ENCODE results near the gene CCL3. TPM values are rescaled to one million over a fixed set of nuclear protein-coding genes. Genes with fewer than 3 reads are reported as not detected.

CCL3 gene
- polyA plus RNA-seq, 3 donors, result 161 to 328 (median 190) TPM

GRCh38 chr17:36120221-36120620 is 30.3 kb upstream of the CCL3 start:
- no peak for DNase-seq
- Histone ChIP-seq H3K36me3 (replicated peaks in 1 of 2; ENCODE audit: control insufficient read depth in 1 of 2, insufficient read depth in 2 of 2, low read length in 2 of 2) (no peaks in the 10 kb centered on the region), H3K27ac (ENCODE audit: low read depth in 1 of 2, low read length in 2 of 2) (no peak overlapping the region), H3K79me2 (ENCODE audit: insufficient read depth, low read length) (no peaks in the 10 kb centered on the region), H3K9me3 (replicated peaks in 1 of 2; ENCODE audit: control insufficient read depth in 1 of 2, insufficient read depth in 1 of 2, low read length in 2 of 2) (peaks cover 5 to 6% of the 10 kb centered on the region in 2 donors), H3K4me3 (replicated peaks in 1 of 3; ENCODE audit: low read depth in 2 of 3, low read length in 3 of 3) (no peak overlapping the region), H3K27me3 (ENCODE audit: control insufficient read depth in 2 of 2, insufficient read depth in 2 of 2, low read length in 2 of 2) (no peaks in the 10 kb centered on the region), H4K20me1 (ENCODE audit: insufficient read depth, low read length) (no peaks in the 10 kb centered on the region), H3K9ac (ENCODE audit: insufficient read depth, low read length, poor library complexity, severe bottlenecking) (no peak overlapping the region), H3K4me2 (replicated peaks; ENCODE audit: extremely low read depth, low read length, poor library complexity, severe bottlenecking) (no peak overlapping the region), H2AFZ (ENCODE audit: insufficient read depth, low read depth, low read length, poor library complexity, severe bottlenecking) (no peak overlapping the region), H3K4me1 (ENCODE audit: control insufficient read depth in 1 of 2, insufficient read depth in 2 of 2, low read length in 2 of 2) (no peaks in the 10 kb centered on the region)
- no peak overlapping the region for H3K4me3 Mint-ChIP-seq
- no peak for TF ChIP-seq CTCF (IDR thresholded peaks at IDR 0.05)
- H3K27me3 Mint-ChIP-seq (ENCODE audit: low read depth in 3 of 3), result peaks cover 0 to 3% (median 2%) of the 10 kb centered on the region in 3 donors
- WGBS (ENCODE audit: insufficient coverage), result no CpG with 5 or more reads among the region's 3 CpGs
- H3K27ac Mint-ChIP-seq, result no peak overlapping the region
- peaks cover 3 to 14% (median 6%) of the 10 kb centered on the region in 7 donors for H3K9me3 Mint-ChIP-seq
- peaks cover under 1% of the 10 kb centered on the region for H3K4me1 Mint-ChIP-seq
- no peaks in the 10 kb centered on the region for H3K36me3 Mint-ChIP-seq
- intact Hi-C loops (cut with micrococcal nuclease), result no loop called here

- H3K4me1 Mint-ChIP-seq, result peaks cover 1% of the 10 kb centered on the region
- Histone ChIP-seq H3K4me3 (replicated peaks in 1 of 3; ENCODE audit: low read depth in 2 of 3, low read length in 3 of 3) (no peak overlapping the region), H3K79me2 (ENCODE audit: insufficient read depth, low read length) (no peaks in the 10 kb centered on the region), H3K4me2 (replicated peaks; ENCODE audit: extremely low read depth, low read length, poor library complexity, severe bottlenecking) (no peak overlapping the region), H4K20me1 (ENCODE audit: insufficient read depth, low read length) (no peaks in the 10 kb centered on the region), H3K27ac (ENCODE audit: low read depth in 1 of 2, low read length in 2 of 2) (no peak overlapping the region), H3K36me3 (replicated peaks in 1 of 2; ENCODE audit: control insufficient read depth in 1 of 2, insufficient read depth in 2 of 2, low read length in 2 of 2) (no peaks in the 10 kb centered on the region), H3K9me3 (replicated peaks in 1 of 2; ENCODE audit: control insufficient read depth in 1 of 2, insufficient read depth in 1 of 2, low read length in 2 of 2) (no peaks in the 10 kb centered on the region), H2AFZ (ENCODE audit: insufficient read depth, low read depth, low read length, poor library complexity, severe bottlenecking) (no peak overlapping the region), H3K9ac (ENCODE audit: insufficient read depth, low read length, poor library complexity, severe bottlenecking) (no peak overlapping the region), H3K4me1 (ENCODE audit: control insufficient read depth in 1 of 2, insufficient read depth in 2 of 2, low read length in 2 of 2) (no peaks in the 10 kb centered on the region), H3K27me3 (ENCODE audit: control insufficient read depth in 2 of 2, insufficient read depth in 2 of 2, low read length in 2 of 2) (no peaks in the 10 kb centered on the region)
- peaks cover 0 to 4% (median 4%) of the 10 kb centered on the region in 3 donors for H3K27me3 Mint-ChIP-seq (ENCODE audit: low read depth in 3 of 3)
- H3K4me3 Mint-ChIP-seq, result no peak overlapping the region
- no peak for TF ChIP-seq CTCF (IDR thresholded peaks at IDR 0.05)
- H3K36me3 Mint-ChIP-seq, result no peaks in the 10 kb centered on the region
- no peak overlapping the region for H3K27ac Mint-ChIP-seq
- peaks cover 0 to 4% (median 0%) of the 10 kb centered on the region in 7 donors for H3K9me3 Mint-ChIP-seq
- no peak for DNase-seq
- intact Hi-C loops (cut with micrococcal nuclease), result no loop called here
- WGBS (ENCODE audit: insufficient coverage), result 99% methylated on average over 10 of the region's 12 CpGs
Observed at GRCh38 chr17:36118477-36119353, 28.8 kb upstream of the CCL3 start.
